PFSK-1 (cell line): ENCODE data around the gene IL17B.
A peak's percentile ranks its signal among the peaks of the same experiment; 100 is the strongest.

ENCODE experiments used
- FOXP2 ChIP-seq: optimal IDR thresholded peaks from 2 replicates; pipeline ENCODE3; 2011; ENCODE audit warnings: borderline replicate concordance, control low read depth, inconsistent platforms; ENCODE audit not compliant: insufficient read depth; ENCODE audit errors: extremely low read length, extremely low read depth
- POLR2AphosphoS5 ChIP-seq: IDR thresholded peaks from 2 replicates; pipeline ENCODE4 v1.6.1; 2012; ENCODE audit warnings: low read depth, mild to moderate bottlenecking, control low read depth, low read length, moderate library complexity
- REST ChIP-seq, 2 experiments: IDR thresholded peaks; 2 replicates each; pipeline versions ENCODE4 v1.6.1 to v1.8.0; 2011 to 2012; ENCODE audit warnings: low read depth in 2 of 2, low read length in 2 of 2, control low read depth in 1 of 2, inconsistent platforms in 1 of 2, mild to moderate bottlenecking in 1 of 2, moderate library complexity in 1 of 2; ENCODE audit not compliant: insufficient read depth in 1 of 2
- SIN3A ChIP-seq: IDR thresholded peaks from 2 replicates; pipeline ENCODE4 v1.6.1; 2012; ENCODE audit warnings: mild to moderate bottlenecking, low read length, moderate library complexity, borderline replicate concordance; ENCODE audit not compliant: insufficient read depth
- TAF1 ChIP-seq: IDR thresholded peaks from 2 replicates; pipeline ENCODE4 v1.6.1; 2012; ENCODE audit warnings: low read length, control low read depth, borderline replicate concordance; ENCODE audit not compliant: insufficient read depth

Gene IL17B

GRCh38 chr5:149420545-149421371, 41.7 kb upstream of the IL17B start:
- TF ChIP-seq SIN3A (no peak), FOXP2 (peak; percentile 20)

- TF ChIP-seq SIN3A, result no peak
Observed at GRCh38 chr5:149419859-149420544, 40.9 kb upstream of the IL17B start.

- TF ChIP-seq REST (IDR thresholded peaks at IDR 0.05; ENCODE audit: insufficient read depth in 1 of 2, low read depth in 2 of 2, low read length in 2 of 2) (no peak), TAF1 (no peak)
Observed at GRCh38 chr5:149419532-149419858, 40.4 kb upstream of the IL17B start.

- TF ChIP-seq TAF1 (no peak), POLR2AphosphoS5 (no peak), FOXP2 (no peak)
Observed at GRCh38 chr5:149418910-149419531, 39.9 kb upstream of the IL17B start.

GRCh38 chr5:149417711-149418368, 38.7 kb upstream of the IL17B start:
- TF ChIP-seq TAF1 (no peak), REST (IDR thresholded peaks at IDR 0.05; ENCODE audit: insufficient read depth in 1 of 2, low read depth in 2 of 2, low read length in 2 of 2) (no peak)

- TF ChIP-seq SIN3A, result no peak
- no peak for TF ChIP-seq FOXP2
- no peak for TF ChIP-seq POLR2AphosphoS5
- no peak for TF ChIP-seq REST (IDR thresholded peaks at IDR 0.05; ENCODE audit: insufficient read depth in 1 of 2, low read depth in 2 of 2, low read length in 2 of 2)
- no peak for TF ChIP-seq TAF1
Observed at GRCh38 chr5:149416987-149417710, 38.1 kb upstream of the IL17B start.
